Measurements from ENCODE around the gene FUBP1. TPM values are rescaled to one million over a fixed set of nuclear protein-coding genes. Genes with fewer than 3 reads are reported as not detected.

The FUBP1 gene
- polyA plus RNA-seq, 1 of the 3 experiments (the other 2 are of a cell fraction) = 64.1 TPM

GRCh38 chr1:77929806-77930205 lies 49.1 kb downstream of the FUBP1 start:
- no peak overlapping the region for H3K4me2 ChIP-seq
- DNase-seq = no peak
- peaks cover 14% of the 10 kb centered on the region for H3F3A ChIP-seq (replicated peaks; ENCODE audit: insufficient read depth)
- H3K27me3 ChIP-seq (ENCODE audit: insufficient read depth) = no peaks in the 10 kb centered on the region
- CTCF ChIA-PET = no interaction called here
- H3K4me3 ChIP-seq (ENCODE audit: low read depth in 2 of 2, low read length in 1 of 2) = no peak overlapping the region
- H3K36me3 ChIP-seq (replicated peaks in 1 of 2; ENCODE audit: control insufficient read depth in 1 of 2, insufficient read depth in 2 of 2, low read length in 1 of 2) = peaks cover 10 to 69% of the 10 kb centered on the region in 2 experiments
- no peaks in the 10 kb centered on the region for H3K9me2 ChIP-seq
- no peak overlapping the region for H3K27ac ChIP-seq (ENCODE audit: low read depth in 2 of 2, low read length in 1 of 2)
- no peaks in the 10 kb centered on the region; a peak in 2 of 4 replicates for H3K4me1 ChIP-seq (ENCODE audit: control insufficient read depth in 1 of 2, insufficient read depth in 2 of 2, low read depth in 1 of 2, low read length in 1 of 2)
- no peak overlapping the region for H3K9ac ChIP-seq
- POLR2A ChIA-PET = no interaction called here
- no peaks in the 10 kb centered on the region for H4K20me1 ChIP-seq (ENCODE audit: insufficient read depth)
- no peak overlapping the region for H2AFZ ChIP-seq (ENCODE audit: low read depth)
- TF ChIP-seq RXRA (IDR thresholded peaks at IDR 0.05; ENCODE audit: borderline replicate concordance, low read depth) = no peak
- H3K9me3 ChIP-seq = no peaks in the 10 kb centered on the region
- no peaks in the 10 kb centered on the region for H3K79me2 ChIP-seq (ENCODE audit: insufficient read depth)
- WGBS (ENCODE audit: low lambda C conversion rate) = 99% methylated on average over 2 of the region's 2 CpGs

DNA sequence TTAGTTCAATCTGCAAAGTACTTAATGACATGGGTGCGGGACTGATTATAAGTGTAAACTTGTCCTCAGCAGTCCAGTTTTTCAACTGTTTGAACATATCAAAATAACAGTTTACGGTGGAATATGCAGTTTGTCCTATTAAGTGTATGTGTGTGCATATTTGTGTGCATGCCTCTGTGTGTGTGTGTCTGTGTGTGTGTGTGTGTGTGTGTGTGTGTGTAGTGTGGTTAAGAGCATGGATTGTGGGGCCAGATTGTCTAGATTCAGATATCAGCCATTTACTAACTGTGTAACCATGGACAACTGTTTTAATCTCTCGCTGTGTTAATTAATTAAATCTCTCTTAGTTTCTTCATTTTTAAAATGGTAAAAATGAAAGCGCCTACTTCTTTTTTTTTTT lies 51.5 kb downstream of the FUBP1 start:
- no peaks in the 10 kb centered on the region for H4K20me1 ChIP-seq (ENCODE audit: insufficient read depth)
- H3K9me2 ChIP-seq = no peaks in the 10 kb centered on the region
- POLR2A ChIA-PET = no interaction called here
- H3K9ac ChIP-seq = no peak overlapping the region
- peaks cover 6 to 68% of the 10 kb centered on the region in 2 experiments for H3K36me3 ChIP-seq (replicated peaks in 1 of 2; ENCODE audit: control insufficient read depth in 1 of 2, insufficient read depth in 2 of 2, low read length in 1 of 2)
- H3K27ac ChIP-seq (ENCODE audit: low read depth in 2 of 2, low read length in 1 of 2) = no peak overlapping the region
- no peaks in the 10 kb centered on the region for H3K27me3 ChIP-seq (ENCODE audit: insufficient read depth)
- no peaks in the 10 kb centered on the region; a peak in 2 of 4 replicates for H3K4me1 ChIP-seq (ENCODE audit: control insufficient read depth in 1 of 2, insufficient read depth in 2 of 2, low read depth in 1 of 2, low read length in 1 of 2)
- H3K4me2 ChIP-seq = no peak overlapping the region
- H2AFZ ChIP-seq (ENCODE audit: low read depth) = no peak overlapping the region
- 96% methylated on average over 4 of the region's 4 CpGs for WGBS (ENCODE audit: low lambda C conversion rate)
- DNase-seq = no peak
- H3K79me2 ChIP-seq (ENCODE audit: insufficient read depth) = no peaks in the 10 kb centered on the region
- TF ChIP-seq ZBTB33 (IDR thresholded peaks at IDR 0.05; ENCODE audit: borderline replicate concordance, low read depth) (no peak), CHD2 (IDR thresholded peaks at IDR 0.05; ENCODE audit: low read length, partially characterized antibody) (no peak), ELF1 (IDR thresholded peaks at IDR 0.05) (no peak), EZH2phosphoT487 (IDR thresholded peaks at IDR 0.05; ENCODE audit: borderline replicate concordance, low read depth) (no peak), GABPA (IDR thresholded peaks at IDR 0.05; ENCODE audit: low read depth) (no peak), FOSL2 (IDR thresholded peaks at IDR 0.05; ENCODE audit: borderline replicate concordance, low read depth) (no peak), FOXJ3 (CRISPR knock-in tag; IDR thresholded peaks at IDR 0.05) (no peak), JUND (IDR thresholded peaks at IDR 0.05) (no peak), FOXM1 (IDR thresholded peaks at IDR 0.05; ENCODE audit: low read depth) (no peak), MEF2A (IDR thresholded peaks at IDR 0.05; ENCODE audit: borderline replicate concordance, low read depth) (no peak), RXRA (IDR thresholded peaks at IDR 0.05; ENCODE audit: borderline replicate concordance, low read depth) (no peak), PBX3 (IDR thresholded peaks at IDR 0.05) (no peak), RFX5 (IDR thresholded peaks at IDR 0.05; ENCODE audit: low read length) (no peak), GATA2 (CRISPR knock-in tag; IDR thresholded peaks at IDR 0.05) (no peak), RCOR1 (IDR thresholded peaks at IDR 0.05; ENCODE audit: low read length) (no peak)
- TF ChIP-seq, protein P1, sequence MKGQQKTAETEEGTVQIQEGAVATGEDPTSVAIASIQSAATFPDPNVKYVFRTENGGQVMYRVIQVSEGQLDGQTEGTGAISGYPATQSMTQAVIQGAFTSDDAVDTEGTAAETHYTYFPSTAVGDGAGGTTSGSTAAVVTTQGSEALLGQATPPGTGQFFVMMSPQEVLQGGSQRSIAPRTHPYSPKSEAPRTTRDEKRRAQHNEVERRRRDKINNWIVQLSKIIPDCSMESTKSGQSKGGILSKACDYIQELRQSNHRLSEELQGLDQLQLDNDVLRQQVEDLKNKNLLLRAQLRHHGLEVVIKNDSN (IDR thresholded peaks at IDR 0.05; ENCODE audit: borderline replicate concordance, low read depth) = no peak
- TF ChIP-seq, protein P2, sequence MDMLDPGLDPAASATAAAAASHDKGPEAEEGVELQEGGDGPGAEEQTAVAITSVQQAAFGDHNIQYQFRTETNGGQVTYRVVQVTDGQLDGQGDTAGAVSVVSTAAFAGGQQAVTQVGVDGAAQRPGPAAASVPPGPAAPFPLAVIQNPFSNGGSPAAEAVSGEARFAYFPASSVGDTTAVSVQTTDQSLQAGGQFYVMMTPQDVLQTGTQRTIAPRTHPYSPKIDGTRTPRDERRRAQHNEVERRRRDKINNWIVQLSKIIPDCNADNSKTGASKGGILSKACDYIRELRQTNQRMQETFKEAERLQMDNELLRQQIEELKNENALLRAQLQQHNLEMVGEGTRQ (IDR thresholded peaks at IDR 0.05; ENCODE audit: borderline replicate concordance, low read depth, low read length) = no peak
- H3K9me3 ChIP-seq = no peaks in the 10 kb centered on the region
- CTCF ChIA-PET = no interaction called here
- H3K4me3 ChIP-seq (ENCODE audit: low read depth in 2 of 2, low read length in 1 of 2) = no peak overlapping the region
- peaks cover 18% of the 10 kb centered on the region for H3F3A ChIP-seq (replicated peaks; ENCODE audit: insufficient read depth)
